Heart right ventricle (tissue), 16 donors: ENCODE data around the gene HLA-DMA. TPM values are rescaled to one million over a fixed set of nuclear protein-coding genes. Genes with fewer than 3 reads are reported as not detected.

Source experiments
- ATAC-seq, 8 donors: fragments of 200-7000 bp; cut with Tn5 transposase; one replicate each; pipeline ENCODE4 v1.9.1; 2020; ENCODE audit warnings: mild to moderate bottlenecking in 8 of 8, moderate library complexity in 8 of 8, moderate number of reproducible peaks in 1 of 8
- DNase-seq, 2 donors: peaks; one replicate each; pipeline ENCODE4 v3.0.0-alpha.2; 2020
- H3K27ac ChIP-seq, 10 donors: fragments of 200-600 bp; sonication (generic) in 2 of 10; one replicate each; pipeline versions ENCODE4 v1.5.0 to v1.8.0; 2020 to 2022; ENCODE audit warnings: mild to moderate bottlenecking in 3 of 10
- H3K27me3 ChIP-seq, 7 donors: fragments of 200-600 bp; one replicate each; pipeline ENCODE4 v1.8.0; 2021 to 2022; ENCODE audit warnings: mild to moderate bottlenecking in 2 of 7
- H3K36me3 ChIP-seq, 9 donors: fragments of 200-600 bp; sonication (generic) in 1 of 9; one replicate each; pipeline versions ENCODE4 v1.5.0 to v1.8.0; 2020 to 2022; ENCODE audit warnings: mild to moderate bottlenecking in 2 of 9
- H3K4me1 ChIP-seq, 9 donors: fragments of 200-600 bp; sonication (generic) in 1 of 9; one replicate each; pipeline versions ENCODE4 v1.5.0 to v1.8.0; 2020 to 2022; ENCODE audit warnings: mild to moderate bottlenecking in 4 of 9
- H3K4me3 ChIP-seq, 10 donors: fragments of 200-600 bp; sonication (generic) in 2 of 10; one replicate each; pipeline versions ENCODE4 v1.5.0 to v1.8.0; 2020 to 2022; ENCODE audit warnings: mild to moderate bottlenecking in 7 of 10, moderate library complexity in 2 of 10
- H3K9me3 ChIP-seq, 11 donors: fragments of 200-600 bp in 10 of 11; sonication (generic) in 2 of 11; one replicate each; pipeline versions ENCODE4 v1.5.0 to v1.8.0; 2013 to 2022; ENCODE audit warnings: mild to moderate bottlenecking in 2 of 11, control low read depth in 1 of 11, moderate library complexity in 1 of 11
- CTCF ChIP-seq, 9 donors: fragments of 200-600 bp; sonication (generic) in 2 of 9; IDR thresholded peaks; one replicate each; pipeline versions ENCODE4 v1.5.0 to v1.8.0; 2021 to 2022; ENCODE audit warnings: antibody characterized with exemption in 9 of 9, mild to moderate bottlenecking in 5 of 9, moderate library complexity in 1 of 9
- WGBS, 2 donors: extraction: QIAGEN DNeasy Blood & Tissue Kit; methylation state at CpG; one replicate each; pipeline ENCODE4 v1.1.7; 2013; ENCODE audit warnings: inconsistent platforms in 1 of 2; 5-methylcytosine and 5-hydroxymethylcytosine counted together
- intact Hi-C, 10 donors: fragments of 100-400 bp; cut with DNase I; formaldehyde crosslinking; loops; one replicate each; pipeline versions ENCODE4 v1.11.1 to v1.14.2; 2022
- long read RNA-seq, 3 donors: library from polyadenylated mRNA; unstranded; transcript quantifications; one replicate each; pipeline ENCODE4 v2.0.0, GENCODE V29; 2020 to 2021
- polyA plus RNA-seq, 2 donors: library from polyadenylated mRNA; stranded (reverse); fragments of 200-250 nt; gene quantifications; one replicate each; pipeline ENCODE4 v1.2.3, GENCODE V29; 2013
- total RNA-seq, 10 donors: library from RNA; stranded (reverse); fragmentation: NEBNext Ultra II Directional in 3 of 10; extraction: Animal tissue kit (Norgen Biotek cat#: 25700) in 3 of 10; gene quantifications; one replicate each; pipeline versions ENCODE4 v1.2.1 to v1.2.4, GENCODE V29; 2021 to 2023
- donor health status: Arrhythmogenic right ventricular cardiomyopathy.
- donor health status: ischemic (EF 13 %, LVEDD 7.1; RV severe dilation, severe dysfunction).
- donor health status: healthy with polysubstance abuse.
- donor health status: DM: no; HTN: yes; CAD: no.
- donor health status: DM: no; HTN: no; CAD: no.
- donor health status: ischemic (EF 25% LVEDD 6.9; RV normal size, moderate dysfunction).
- donor health status: ischemic (EF 25% LVEDD 5.7; RV mildly dilated, moderate dysfunction).
- donor health status: healthy.
- donor health status: DM: yes; HTN: yes; CAD: no.
- donor health status: Ischemic cardiomyopathy.
- donor health status: ischemic (EF 35%, LVEDD 5.7; RV mildly dilated, moderate dysfunction).
- donor health status: nonischemic (EF 11% LVEDD 7.7; RV severe dilation, severe dysfunction).
- donor health status: DM: yes; HTN: yes; CAD: no.
- donor health status: PGD.
- donor health status: ischemic (EF 29% LVEDD 5.4; RV normal size, mild dysfunction).
- donor health status: nonischemic (EF 23%, LVEDD 6.1; RV moderate dilation, normal function).

The HLA-DMA gene
- total RNA-seq (100 to 1,000 TPM in 1 of 10 donors, 10 to 100 TPM in 8, 1 to 10 TPM in 1; 7.8 to 106 (median 14.5) TPM), polyA plus RNA-seq (10 to 100 TPM; 11.8 to 47.6 TPM)
- long read RNA-seq, donor 1, transcript HLA-DMA-201 (5 exons, 1,123 nt): major isoform, 13 of 22 reads
- long read RNA-seq, donor 1, partial matches to known transcripts: 4 of 22 reads
- long read RNA-seq, donor 1, other reads (novel, unspliced or antisense): 5 of 22 reads
- long read RNA-seq, donor 2, transcript HLA-DMA-201 (5 exons, 1,123 nt): major isoform, 10 of 24 reads
- long read RNA-seq, donor 2, partial matches to known transcripts: 0 of 24 reads
- long read RNA-seq, donor 2, other reads (novel, unspliced or antisense): 13 of 24 reads
- long read RNA-seq, donor 3, transcript HLA-DMA-201 (5 exons, 1,123 nt): major isoform, 7 of 7 reads
- long read RNA-seq, donor 3, partial matches to known transcripts: 0 of 7 reads
- long read RNA-seq, donor 3, other reads (novel, unspliced or antisense): 0 of 7 reads

GRCh38 chr6:32952817-32953739, at the start of gene HLA-DMA:
Gene HLA-DMA (minus strand): TSS chr6:32953097. CDS start chr6:32953036, 61 bp downstream.
- Histone ChIP-seq H3K9me3 (no peaks in the 10 kb centered on the region), H3K4me1 (peaks cover 0 to 61% (median 16%) of the 10 kb centered on the region in 9 donors), H3K36me3 (peaks cover 0 to 21% (median 0%) of the 10 kb centered on the region in 9 donors), H3K4me3 (peak within 1 kb of the TSS in 9 of 10 donors; percentile 19 to 55 (median 44)), H3K27ac (peak within 1 kb of the TSS in 9 of 10 donors; percentile 61 to 90 (median 74)), H3K27me3 (no peaks in the 10 kb centered on the region)
- TF ChIP-seq CTCF (IDR thresholded peaks at IDR 0.05): peak; percentile 71 to 91 (median 84)
- ATAC-seq: peak; percentile 98 to 100 (median 99)
- intact Hi-C loops: loop anchor here in 2 of 10 donors (1.0 to 5.0 kb wide), 4 partner anchors 12 to 66 kb away; partner anchors contain the start of genes BRD2 (in 1 of the 2) and HLA-DMB (in 1 of the 2)
- DNase-seq: peak; percentile 70 to 92
- WGBS, 2 donors: 32 to 39% methylated on average over 10 of the region's 10 CpGs

GRCh38 chr6:33001685-33002084, 48.8 kb upstream of the HLA-DMA start:
- intact Hi-C loops: loop anchor here in 2 of 10 donors (5.0 to 10.0 kb wide), 2 partner anchors 216 to 243 kb away; no protein-coding TSS in a partner anchor
- ATAC-seq (no peak), DNase-seq (no peak)
- no peaks in the 10 kb centered on the region for H3K4me1 ChIP-seq
- no peak for TF ChIP-seq CTCF (IDR thresholded peaks at IDR 0.05)
- H3K27me3 ChIP-seq: peaks cover 0 to 50% (median 7%) of the 10 kb centered on the region in 7 donors
- H3K36me3 ChIP-seq: no peaks in the 10 kb centered on the region
- H3K4me3 ChIP-seq: no peak overlapping the region
- H3K9me3 ChIP-seq: no peaks in the 10 kb centered on the region
- 68 to 78% methylated on average over 4 of the region's 4 CpGs for WGBS, 2 donors
- no peak overlapping the region for H3K27ac ChIP-seq

GRCh38 chr6:33000055-33000454, 47.2 kb upstream of the HLA-DMA start:
- WGBS, 2 donors: 26 to 35% methylated on average over 8 of the region's 8 CpGs

More at GRCh38 chr6:33000055-33000454, 47.2 kb upstream of the HLA-DMA start:
- H3K9me3 ChIP-seq: no peaks in the 10 kb centered on the region
- no peak for ATAC-seq
- no peak overlapping the region for H3K27ac ChIP-seq
- H3K4me3 ChIP-seq: no peak overlapping the region
- TF ChIP-seq CTCF (IDR thresholded peaks at IDR 0.05): peak in 5 of 9 donors; percentile 28 to 51 (median 45)
- intact Hi-C loops: loop anchor here in 2 of 10 donors (5.0 to 10.0 kb wide), 2 partner anchors 217 to 245 kb away; no protein-coding TSS in a partner anchor
- H3K4me1 ChIP-seq: no peaks in the 10 kb centered on the region
- no peak for DNase-seq
- peaks cover 0 to 48% (median 7%) of the 10 kb centered on the region in 7 donors for H3K27me3 ChIP-seq
- no peaks in the 10 kb centered on the region for H3K36me3 ChIP-seq
